HG03039 (cell line): ENCODE results near the gene DARS2.
"Not testable (repeated sequence)": the region's sequence is repeated elsewhere in the genome, so short reads cannot be mapped to it uniquely, and the experiment has no call there.

Experiments used
- ATAC-seq: cut with Tn5 transposase; IDR thresholded peaks from one replicate; pipeline ENCODE4 v1.9.1; 2021; ENCODE audit warnings: mild to moderate bottlenecking, moderate library complexity; ENCODE audit not compliant: unreplicated experiment

The DARS2 gene

DNA sequence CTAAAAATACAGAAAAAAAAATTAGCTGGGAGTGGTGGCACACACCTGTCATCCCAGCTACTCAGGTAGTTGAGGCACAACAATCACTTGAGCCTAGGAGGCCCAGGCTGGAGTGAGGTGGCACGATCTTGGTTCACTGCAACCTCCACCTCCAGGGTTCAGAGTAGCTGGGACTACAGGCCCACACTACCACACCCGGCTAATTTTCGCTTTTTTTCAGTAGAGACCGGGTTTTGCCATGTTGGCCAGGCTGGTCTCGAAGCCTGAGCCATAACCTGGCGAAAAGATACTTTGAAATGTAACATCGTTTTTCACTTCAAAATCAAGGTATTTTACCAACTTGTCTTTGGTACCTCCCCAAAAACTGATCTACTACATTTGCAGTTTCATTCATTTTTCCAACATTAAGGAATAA is 37.3 kb downstream of the DARS2 start:
- ATAC-seq: no peak

DNA sequence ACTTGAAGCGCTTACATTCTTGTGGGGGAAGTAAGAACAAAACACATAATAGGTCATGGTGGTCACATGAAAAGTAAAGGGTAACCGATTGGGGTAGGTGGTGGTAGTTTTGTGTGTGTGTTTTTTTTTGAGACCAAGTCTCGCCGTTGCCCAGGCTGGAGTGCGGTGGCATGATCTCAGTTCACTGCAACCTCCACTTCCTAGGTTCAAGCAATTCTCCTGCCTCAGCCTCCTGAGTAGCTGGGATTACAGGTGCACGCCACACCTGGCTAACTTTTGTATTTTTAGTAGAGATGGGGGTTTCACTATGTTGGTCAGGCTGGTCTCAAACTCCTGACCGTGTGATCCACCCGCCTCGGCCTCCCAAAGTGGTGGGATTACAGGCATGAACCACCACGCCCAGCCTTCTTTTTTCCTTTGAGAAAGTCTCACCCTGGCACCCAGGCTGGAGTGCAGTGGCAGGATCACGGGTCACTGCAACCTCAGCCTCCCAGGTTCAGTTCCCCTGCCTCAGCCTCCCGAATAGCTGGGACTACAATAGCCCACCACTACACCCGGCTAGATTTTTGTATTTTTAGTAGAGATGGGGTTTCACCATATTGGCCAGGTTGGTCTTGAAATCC is 37.8 kb downstream of the DARS2 start:
- not testable (repeated sequence) for ATAC-seq

DNA sequence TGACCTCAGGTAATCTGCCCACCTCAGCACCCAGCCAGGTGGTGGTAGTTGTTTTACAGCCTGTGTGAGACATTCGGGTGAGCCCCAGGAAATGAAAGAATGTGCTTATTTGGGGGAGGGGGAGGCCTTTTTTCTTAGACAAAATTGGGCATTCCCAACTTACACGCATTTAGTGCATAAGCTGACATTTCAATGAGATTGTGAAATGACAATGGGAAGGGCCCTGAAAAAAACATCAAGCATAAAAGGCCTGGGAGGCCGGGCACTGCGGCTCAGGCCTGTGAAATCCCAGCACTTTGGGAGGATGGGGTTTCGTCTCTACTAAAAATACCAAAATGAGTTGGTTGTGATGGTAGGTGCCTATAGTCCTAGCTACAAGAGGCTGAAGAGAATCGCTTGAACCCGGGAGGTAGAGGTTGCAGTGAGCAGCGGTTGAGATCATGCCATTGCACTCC is 38.3 kb downstream of the DARS2 start:
- ATAC-seq: no peak

DNA sequence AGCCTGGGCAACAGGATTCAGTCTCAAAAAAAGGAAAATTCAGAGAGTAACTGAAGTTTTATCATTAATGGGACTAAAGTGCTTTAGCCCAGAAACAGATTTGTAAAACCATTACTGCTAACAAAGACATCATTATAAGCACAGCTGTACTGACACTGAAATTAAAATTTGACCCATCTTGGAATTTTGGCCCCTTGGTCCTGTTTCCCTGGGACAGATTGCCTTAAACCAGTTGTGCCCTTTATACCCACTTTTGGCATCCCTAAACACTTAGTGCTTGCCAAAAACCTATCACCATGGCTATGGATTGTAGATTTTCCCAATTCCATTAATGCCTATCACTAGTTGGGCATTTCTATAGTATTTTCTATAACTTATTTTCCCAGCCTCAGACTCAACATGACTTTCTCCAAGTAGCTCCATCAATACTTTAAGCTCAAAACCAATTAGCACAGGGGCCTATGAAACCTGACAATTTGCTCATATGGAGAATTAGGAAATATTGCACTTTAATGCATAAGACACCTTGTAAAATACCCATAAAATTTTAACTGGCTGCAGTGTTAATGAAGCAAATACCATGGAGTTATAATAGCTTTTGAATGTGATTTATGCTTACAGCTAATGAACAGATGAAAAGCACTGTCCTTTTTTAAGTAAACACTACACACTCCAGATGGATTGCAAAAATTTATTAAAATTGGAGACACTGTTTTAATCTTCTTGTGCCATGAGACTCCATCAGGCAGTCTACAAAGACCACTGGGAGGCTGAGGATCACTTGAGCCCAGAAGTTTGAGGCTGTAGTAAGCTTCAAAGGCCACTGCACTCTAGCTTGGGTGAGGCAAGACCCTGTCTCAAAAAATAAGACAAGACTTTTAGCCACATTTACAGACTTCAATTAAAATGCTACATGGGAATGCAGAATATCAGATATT is 39.0 kb downstream of the DARS2 start:
- ATAC-seq: no peak

DNA sequence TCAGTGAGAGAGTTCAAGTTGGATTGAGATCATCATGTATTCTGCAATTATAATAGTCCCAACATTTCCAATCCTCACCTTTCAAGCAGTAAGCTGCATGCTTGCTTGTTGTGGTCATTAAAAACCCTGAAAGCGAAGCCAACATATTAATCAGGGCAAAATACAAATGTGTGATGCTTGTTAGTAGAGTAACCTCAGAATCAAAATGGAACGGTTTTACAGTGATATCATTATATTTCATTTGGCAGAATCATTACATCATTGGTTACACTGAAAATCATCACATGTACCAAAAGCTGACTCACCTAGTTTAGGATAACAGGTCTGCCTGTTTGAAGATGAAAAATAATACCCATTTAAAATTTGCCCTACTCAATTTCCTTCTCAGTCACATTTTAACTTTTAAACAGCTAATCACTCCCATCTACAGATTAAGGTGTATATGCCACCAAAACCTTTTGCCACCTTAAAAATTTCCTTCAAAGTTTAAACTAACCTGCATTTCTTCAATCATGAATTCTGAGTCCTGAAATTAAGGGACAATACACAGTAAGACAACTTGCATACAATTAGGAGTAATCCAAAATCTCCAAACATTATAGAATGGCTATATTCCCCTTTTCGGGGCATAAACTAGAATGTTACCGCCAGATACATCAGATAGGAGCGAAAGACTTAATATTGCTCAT is 39.9 kb downstream of the DARS2 start:
- no peak for ATAC-seq

DNA sequence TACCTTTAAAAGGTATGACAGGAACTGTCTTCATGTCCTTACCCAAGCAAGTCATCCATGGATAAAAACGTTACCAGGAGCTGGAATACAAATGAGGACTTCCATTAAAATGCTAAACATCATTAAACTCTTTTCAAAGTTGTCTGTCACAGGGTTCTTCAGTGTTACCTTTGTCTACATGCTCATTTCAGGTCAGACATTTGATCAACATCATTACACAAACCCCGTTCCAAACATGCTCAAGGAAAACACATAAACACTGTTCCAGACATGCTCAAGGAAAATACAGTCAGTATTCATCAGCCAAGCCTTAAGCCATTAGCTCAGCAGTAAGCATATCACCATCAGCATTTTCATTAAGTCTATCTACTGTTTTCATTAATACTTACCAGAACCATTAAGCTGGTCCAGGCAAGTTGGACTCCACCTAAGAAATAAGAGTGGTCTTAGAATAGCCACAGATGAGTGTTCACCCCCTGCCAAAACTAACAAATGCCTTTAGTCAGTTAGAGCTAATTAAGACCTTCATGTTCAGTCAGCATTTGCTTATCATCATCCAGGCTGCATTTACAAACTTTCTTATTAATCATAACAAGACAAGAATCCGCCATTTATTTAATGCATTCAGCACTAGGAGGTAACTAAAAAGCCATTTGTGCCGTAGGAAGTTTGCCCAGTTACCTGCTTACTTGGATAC is 41.1 kb downstream of the DARS2 start:
- no peak for ATAC-seq

DNA sequence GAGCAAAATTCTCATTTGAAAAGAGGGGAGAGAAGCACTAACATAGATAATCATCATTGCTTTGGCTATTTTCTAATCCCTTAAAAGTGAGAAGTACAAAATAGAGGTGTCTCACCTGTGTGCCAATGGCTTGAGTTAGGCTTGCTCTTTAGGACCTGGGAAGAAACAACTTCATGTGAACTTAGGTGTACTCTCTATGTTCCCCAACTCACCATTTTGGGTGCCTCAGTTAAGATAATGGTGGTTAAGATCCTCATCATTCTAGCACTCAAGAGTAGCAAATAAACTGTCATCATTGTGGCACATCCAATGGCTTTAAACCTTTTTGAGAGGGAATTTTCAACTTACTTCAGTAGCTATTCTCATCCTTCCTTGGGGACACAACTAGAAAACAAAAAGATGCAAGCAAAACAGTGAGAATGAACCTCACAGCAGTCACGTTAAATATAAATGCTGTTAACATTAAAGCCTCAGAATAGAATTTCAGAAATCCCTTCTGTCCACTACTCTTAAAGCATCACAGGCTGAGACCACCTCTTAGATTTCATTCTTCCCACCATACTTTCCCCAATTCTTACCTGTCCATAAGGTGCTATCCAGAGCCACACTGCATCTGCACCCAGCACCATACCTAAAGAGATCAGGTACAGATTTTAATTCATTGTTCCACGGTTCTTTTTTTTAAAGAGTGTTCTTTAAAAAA is 42.1 kb downstream of the DARS2 start:
- ATAC-seq: no peak

DNA sequence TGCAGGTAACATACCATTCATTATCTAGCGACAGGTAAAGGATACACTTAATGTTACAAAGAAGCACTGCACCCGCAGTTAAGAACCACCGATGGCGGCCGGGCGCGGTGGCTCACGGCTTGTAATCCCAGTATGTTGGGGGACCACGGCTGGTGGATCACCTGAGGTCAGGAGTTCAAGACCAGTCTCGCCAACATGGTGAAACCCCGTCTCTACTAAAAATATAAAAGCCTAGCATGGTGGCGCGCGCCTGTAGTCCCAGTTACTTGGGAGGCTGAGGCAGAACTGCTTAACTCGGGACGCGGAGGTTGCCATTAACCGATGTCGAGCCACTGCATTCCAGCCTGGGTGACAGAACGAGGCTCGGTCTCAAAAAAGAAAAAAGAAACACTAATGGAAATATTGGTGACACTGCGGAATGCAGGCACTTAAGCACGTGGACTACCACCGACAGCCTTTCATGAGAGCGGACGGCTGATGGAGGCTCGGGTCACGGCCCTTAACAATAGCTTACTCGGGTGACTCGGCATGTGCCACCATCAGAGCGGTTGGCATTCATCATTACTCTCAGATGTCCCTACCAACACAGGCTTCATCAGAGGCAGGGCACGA is 42.8 kb downstream of the DARS2 start:
- no peak for ATAC-seq

DNA sequence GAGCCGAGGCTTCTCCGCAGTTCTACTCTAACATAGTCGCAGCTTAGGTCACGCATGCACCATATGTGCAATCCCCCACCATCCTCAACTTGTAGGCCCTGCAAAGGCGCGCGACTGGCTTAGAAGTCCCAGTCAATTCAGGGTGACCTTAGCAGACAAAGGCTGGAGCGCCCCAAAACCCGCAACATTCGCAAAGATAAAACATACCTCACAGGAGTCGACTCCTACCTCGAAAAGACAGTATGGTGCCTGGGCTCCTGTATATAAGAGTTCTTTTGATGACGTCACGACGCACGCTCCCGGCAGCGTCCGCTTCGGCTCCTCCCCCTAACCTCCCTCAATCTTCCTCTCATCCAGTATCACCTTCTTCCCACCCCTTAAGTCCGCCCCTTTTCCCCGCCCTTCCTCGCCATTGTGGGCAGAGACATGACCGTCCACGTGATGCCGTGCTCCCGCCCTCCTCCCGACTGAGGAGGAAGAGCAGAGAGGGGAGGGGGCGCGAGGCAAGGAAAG is 43.3 kb downstream of the DARS2 start, which contains the start of gene GAS5:
GAS5 (minus strand) TSS at position 237 of the 513 bp plus-strand sequence.
- peak; percentile 65 for ATAC-seq

DNA sequence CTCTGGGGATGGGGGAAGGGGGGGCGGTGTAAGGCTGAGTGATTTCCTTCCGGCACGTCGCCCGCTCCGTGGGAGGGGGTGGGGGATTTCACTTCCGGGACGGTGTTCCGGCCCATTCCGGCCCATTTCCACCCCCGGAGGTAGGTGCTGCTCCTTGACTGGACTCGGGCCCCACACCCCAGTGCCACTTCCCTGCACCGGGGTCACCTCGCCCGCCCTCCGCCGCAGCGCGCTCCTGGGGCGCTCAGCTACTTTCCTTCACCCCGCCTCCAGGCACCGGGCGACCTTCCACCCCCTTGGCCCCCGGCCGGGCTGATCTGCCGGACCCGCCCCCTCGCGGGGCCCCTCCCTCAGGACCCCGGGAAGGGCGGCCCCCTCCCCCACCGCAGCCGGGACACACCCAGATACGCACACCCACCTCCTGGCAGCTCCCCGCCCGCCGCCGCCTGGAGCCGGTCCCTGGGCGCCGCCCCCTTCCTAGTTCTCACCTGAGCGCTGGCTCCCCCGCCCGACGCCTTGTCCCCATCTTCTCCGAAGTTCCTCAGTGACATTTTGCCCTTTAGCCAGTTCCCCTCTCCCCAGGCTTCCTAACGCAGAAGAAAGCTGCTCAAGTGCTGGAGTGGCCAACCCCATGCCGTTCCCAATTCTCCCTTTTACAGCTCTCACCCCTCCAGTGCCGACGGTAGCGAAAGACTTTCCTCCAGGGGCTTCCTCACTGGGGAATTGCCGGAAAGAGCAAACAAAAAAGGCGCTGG is 44.0 kb downstream of the DARS2 start, which contains the start of gene ZBTB37:
ZBTB37 (plus strand) TSS at position 115 of the 755 bp plus-strand sequence. CDS start 1,846 bp downstream, outside the sequence.
- ATAC-seq: peak; percentile 47

DNA sequence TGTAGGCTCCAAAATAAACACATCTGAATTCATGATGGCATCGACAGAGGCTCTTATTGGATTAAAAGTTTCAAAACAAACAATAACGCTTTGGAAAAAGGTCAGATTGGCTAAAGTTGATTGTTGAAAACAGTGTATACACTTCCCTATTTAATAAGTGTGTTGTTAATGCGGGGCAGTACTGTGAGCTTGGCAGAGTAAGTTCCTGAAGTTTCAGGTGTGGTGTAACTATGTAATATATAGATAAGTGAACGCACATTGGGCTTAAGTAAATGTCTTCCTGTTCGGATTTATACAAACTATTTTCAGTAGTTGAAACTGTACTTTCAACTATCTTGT is 44.5 kb downstream of the DARS2 start:
- ATAC-seq: no peak

DNA sequence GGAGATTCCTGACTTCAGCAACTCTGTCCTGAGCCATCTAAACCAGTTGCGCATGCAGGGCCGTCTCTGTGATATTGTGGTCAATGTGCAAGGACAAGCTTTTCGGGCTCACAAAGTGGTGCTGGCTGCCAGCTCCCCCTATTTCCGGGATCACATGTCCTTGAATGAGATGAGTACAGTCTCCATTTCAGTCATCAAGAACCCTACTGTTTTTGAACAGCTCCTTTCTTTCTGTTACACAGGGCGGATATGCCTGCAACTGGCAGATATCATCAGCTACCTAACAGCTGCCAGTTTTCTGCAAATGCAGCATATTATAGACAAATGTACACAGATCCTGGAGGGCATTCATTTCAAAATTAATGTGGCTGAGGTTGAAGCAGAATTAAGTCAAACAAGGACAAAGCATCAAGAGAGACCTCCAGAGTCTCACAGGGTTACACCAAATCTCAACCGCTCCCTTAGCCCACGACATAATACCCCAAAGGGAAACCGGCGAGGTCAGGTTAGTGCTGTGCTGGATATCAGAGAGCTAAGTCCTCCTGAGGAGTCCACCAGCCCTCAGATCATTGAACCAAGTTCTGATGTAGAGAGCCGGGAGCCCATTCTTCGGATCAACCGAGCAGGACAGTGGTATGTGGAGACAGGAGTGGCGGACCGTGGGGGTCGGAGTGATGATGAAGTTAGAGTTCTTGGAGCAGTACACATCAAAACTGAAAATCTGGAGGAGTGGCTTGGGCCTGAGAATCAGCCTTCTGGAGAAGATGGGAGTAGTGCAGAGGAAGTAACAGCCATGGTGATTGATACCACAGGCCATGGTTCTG is 46.0 kb downstream of the DARS2 start:
- no peak for ATAC-seq

DNA sequence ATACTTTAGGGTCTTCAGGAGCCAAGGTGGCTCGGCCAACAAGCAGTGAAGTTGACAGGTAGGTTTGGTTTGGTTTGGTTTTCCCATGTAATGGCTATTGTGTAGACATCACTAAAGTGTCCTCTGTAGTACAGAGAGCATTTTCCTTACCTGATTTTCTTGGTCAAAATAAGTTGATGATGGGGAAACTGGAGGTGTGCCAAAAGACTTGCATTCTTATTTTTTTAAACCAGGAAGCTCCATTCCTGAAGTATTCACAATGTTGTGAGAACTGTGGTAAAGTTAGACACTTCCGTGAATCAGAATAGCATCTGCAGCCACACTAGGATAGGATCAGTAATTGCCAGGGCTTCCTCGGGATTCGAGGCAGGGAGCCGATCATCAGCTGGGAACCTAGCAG is 46.6 kb downstream of the DARS2 start:
- no peak for ATAC-seq

DNA sequence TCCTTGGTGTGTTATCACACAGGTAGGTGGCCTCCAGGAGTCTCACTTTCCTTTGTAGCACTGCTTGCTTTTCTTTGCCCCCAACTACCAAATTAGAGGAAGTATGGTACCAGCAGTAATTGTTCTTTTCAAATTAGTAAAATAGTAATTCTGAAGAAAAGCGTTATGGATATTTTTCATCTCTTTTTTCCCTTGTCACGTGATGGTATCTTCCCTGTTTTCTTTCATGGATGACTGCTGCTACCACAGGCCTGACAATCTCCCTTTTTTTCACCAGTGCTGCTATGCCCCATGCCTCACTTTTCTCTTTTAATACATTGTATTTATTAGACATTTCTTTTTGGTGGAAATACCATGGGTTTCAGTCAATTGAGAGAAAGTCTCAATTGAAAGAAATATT is 47.0 kb downstream of the DARS2 start:
- no peak for ATAC-seq

DNA sequence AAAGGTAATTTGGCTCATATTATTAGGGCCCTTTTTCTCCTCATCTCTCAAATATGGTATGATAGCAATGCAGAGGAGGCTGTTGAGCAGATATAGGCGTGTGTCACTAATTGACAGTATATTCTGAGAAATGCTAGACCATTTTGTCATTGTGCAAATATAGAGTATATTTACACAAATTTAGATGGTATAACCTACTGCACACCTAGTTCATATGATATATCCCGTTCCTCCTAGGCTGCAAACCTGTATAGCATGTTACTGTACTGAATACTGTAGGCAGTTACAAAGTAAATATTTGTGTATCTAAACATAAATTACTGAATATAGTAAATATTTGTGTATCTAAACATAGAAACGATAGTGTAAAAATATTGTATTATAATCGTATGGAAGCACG is 52.3 kb downstream of the DARS2 start:
- ATAC-seq: no peak

DNA sequence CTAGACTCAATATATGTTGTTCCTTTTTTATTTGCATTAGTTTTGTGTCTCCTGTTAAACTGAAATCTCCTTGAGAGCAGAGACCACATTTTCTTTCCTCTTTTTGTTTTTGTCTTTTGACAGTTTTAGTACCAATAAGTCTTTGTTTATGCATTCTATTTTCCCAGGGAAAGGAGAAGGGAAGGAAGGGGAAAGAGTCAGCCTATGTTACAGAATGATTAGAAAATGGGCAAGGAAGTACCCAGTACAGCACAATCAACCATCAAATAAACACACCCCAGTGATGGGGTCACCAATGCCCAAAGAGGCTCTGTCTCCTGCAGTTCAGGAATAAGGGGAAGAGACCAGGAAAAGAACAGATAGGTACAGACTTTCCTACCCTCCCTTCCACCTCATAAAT is 53.8 kb downstream of the DARS2 start:
- ATAC-seq: no peak

DNA sequence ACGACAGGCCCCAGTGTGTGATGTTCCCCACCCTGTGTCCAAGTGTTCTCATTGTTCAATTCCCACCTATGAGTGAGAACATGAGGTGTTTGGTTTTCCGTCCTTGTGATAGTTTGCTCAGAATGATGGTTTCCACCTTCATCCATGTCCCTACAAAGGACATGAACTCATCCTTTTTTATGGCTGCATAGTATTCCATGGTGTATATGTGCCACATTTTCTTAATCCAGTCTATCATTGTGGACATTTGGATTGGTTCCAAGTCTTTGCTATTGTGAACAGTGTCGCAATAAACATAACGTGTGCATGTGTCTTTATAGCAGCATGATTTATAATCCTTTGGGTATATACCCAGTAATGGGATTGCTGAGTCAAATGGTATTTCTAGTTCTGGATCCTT is 56.6 kb downstream of the DARS2 start:
- not testable (repeated sequence) for ATAC-seq

DNA sequence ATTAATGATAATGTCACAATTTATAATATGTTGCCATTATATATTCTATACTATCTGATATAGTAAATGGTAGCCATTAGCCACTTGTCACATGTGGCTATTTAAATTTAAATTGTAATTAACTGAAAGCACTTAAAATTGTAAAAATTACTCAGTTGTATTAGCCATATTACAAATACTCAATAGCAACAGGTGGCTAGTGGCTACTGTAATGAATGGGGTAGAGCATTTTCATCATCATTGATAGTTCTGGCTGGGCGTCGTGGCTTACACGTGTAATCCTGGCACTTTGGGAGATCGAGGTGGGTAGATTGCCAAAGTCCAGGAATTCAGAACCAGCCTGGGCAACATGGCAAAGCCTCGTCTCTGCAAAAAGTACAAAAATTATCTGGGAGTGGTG is 60.2 kb downstream of the DARS2 start:
- ATAC-seq: no peak
